ENCODE data around the gene LCN6. TPM values are rescaled to one million over a fixed set of nuclear protein-coding genes. Genes with fewer than 3 reads are reported as not detected.
"Not testable (repeated sequence)": the region's sequence is repeated elsewhere in the genome, so short reads cannot be mapped to it uniquely, and the experiment has no call there.

Gene LCN6
- total RNA-seq, 1 experiment from 2014 or later: not detected

DNA sequence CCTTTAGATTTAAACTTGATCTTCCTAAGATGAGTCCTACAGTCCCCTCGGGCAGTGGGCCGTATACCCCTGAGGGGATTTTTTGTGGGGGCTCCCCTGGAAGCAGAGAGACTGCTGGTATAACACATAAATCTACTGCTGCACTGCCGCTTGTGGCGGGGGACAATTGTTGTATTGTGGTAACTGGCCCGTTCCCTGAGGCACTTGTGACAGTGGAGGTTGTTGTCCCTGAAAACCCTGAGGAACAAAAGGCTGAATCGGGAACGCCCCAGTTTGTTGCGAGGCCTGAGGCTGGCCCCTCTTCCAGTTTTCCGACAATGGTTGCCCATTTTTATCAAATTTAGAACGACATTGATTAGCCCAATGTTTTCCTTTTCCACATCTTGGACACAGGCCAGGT lies 38.1 kb upstream of the LCN6 start (continued):
- TF ChIP-seq, protein P1, sequence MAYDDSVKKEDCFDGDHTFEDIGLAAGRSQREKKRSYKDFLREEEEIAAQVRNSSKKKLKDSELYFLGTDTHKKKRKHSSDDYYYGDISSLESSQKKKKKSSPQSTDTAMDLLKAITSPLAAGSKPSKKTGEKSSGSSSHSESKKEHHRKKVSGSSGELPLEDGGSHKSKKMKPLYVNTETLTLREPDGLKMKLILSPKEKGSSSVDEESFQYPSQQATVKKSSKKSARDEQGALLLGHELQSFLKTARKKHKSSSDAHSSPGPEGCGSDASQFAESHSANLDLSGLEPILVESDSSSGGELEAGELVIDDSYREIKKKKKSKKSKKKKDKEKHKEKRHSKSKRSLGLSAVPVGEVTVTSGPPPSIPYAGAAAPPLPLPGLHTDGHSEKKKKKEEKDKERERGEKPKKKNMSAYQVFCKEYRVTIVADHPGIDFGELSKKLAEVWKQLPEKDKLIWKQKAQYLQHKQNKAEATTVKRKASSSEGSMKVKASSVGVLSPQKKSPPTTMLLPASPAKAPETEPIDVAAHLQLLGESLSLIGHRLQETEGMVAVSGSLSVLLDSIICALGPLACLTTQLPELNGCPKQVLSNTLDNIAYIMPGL (CRISPR knock-in tag; IDR thresholded peaks at IDR 0.05): no peak
- TF ChIP-seq ZNF219 (CRISPR knock-in tag; IDR thresholded peaks at IDR 0.05; ENCODE audit: borderline replicate concordance): no peak
- TF ChIP-seq, protein P2, sequence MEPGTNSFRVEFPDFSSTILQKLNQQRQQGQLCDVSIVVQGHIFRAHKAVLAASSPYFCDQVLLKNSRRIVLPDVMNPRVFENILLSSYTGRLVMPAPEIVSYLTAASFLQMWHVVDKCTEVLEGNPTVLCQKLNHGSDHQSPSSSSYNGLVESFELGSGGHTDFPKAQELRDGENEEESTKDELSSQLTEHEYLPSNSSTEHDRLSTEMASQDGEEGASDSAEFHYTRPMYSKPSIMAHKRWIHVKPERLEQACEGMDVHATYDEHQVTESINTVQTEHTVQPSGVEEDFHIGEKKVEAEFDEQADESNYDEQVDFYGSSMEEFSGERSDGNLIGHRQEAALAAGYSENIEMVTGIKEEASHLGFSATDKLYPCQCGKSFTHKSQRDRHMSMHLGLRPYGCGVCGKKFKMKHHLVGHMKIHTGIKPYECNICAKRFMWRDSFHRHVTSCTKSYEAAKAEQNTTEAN (CRISPR knock-in tag; IDR thresholded peaks at IDR 0.05): no peak
- no peak for TF ChIP-seq FOXK1 (CRISPR knock-in tag; IDR thresholded peaks at IDR 0.05)

DNA sequence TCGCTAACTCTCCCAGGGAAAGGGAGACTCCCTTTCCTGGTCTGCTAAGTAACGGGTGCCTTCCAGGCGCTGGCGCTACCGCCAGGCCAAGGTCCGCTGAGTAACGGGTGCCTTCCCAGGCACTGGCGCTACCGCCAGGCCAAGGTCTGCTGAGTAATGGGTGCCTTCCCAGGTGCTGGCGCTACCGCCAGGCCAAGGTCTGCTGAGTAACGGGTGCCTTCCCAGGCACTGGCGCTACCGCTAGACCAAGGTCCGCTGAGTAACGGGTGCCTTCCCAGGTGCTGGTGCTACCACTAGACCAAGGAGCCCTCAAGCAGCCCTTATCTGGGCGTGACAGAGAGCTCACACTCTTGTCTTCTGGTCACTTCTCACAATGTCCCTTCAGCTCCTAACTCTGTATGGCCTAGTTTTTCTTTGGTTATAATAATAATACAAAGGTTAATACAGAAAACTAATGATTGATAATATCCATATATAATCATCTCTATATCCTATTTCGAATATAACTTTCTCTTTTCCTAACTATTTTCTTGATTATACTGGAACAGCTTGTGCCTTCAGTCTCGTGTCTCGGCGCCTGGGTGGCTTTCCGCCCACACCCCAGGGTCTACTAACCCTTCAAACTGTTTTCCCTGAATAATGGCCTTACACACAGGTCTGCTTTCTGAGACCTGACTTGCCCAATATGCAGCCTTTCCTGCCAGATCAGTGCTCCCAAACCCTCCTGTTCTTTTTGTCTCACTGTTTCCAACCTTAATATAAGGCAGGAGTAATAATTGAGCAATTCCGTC lies 37.4 kb upstream of the LCN6 start:
- H3K9me3 Mint-ChIP-seq; H3K27ac Mint-ChIP-seq; ATAC-seq; H3K36me3 Mint-ChIP-seq; DNase-seq (ENCODE audit: low spot score); POLR2A ChIA-PET; H3K4me1 Mint-ChIP-seq; H3K4me3 Mint-ChIP-seq: not testable (repeated sequence)
- peaks cover 15% of the 10 kb centered on the region for H3K27me3 Mint-ChIP-seq (ENCODE audit: low read depth)
- CTCF ChIA-PET: interaction anchor here (0.7 to 1.4 kb wide), 4 partner anchors 8 to 244 kb away, joined by 3 to 5 read pairs (median 4); no protein-coding TSS in a partner anchor

DNA sequence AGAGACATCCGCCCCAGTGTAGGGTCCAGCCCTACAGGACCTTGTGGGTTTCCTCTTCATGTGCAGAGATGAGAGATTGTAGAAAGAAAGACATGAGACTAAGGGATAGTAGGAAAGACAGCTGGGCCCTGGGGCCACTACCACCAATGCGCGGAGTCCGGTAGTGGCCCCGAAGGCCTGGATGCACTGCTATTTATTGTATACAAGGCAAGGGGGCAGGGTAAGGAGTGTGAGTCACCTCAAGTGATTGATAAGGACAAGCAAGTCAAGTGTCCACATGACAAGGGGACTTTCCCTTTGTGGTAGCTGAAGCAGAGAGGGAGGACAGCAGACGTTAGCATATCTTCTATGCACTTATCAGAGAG lies 36.7 kb upstream of the LCN6 start:
- CTCF ChIA-PET: interaction anchor here (1.3 kb wide), 1 partner anchor 63 kb away, joined by 4 read pairs; no protein-coding TSS in a partner anchor
- POLR2A ChIA-PET: no interaction called here
- Mint-ChIP-seq H3K27me3 (ENCODE audit: low read depth) (peaks cover 23% of the 10 kb centered on the region), H3K9me3 (no peaks in the 10 kb centered on the region), H3K4me1 (peaks cover 5% of the 10 kb centered on the region; the same call in 1 of the 2 replicates), H3K27ac (no peak overlapping the region), H3K36me3 (no peaks in the 10 kb centered on the region), H3K4me3 (no peak overlapping the region)
- TF ChIP-seq, protein P3, sequence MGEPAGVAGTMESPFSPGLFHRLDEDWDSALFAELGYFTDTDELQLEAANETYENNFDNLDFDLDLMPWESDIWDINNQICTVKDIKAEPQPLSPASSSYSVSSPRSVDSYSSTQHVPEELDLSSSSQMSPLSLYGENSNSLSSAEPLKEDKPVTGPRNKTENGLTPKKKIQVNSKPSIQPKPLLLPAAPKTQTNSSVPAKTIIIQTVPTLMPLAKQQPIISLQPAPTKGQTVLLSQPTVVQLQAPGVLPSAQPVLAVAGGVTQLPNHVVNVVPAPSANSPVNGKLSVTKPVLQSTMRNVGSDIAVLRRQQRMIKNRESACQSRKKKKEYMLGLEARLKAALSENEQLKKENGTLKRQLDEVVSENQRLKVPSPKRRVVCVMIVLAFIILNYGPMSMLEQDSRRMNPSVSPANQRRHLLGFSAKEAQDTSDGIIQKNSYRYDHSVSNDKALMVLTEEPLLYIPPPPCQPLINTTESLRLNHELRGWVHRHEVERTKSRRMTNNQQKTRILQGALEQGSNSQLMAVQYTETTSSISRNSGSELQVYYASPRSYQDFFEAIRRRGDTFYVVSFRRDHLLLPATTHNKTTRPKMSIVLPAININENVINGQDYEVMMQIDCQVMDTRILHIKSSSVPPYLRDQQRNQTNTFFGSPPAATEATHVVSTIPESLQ (CRISPR knock-in tag; IDR thresholded peaks at IDR 0.05): no peak
- no peak for TF ChIP-seq CREB1 (CRISPR knock-in tag; IDR thresholded peaks at IDR 0.05)
- TF ChIP-seq ZNF232 (CRISPR knock-in tag; IDR thresholded peaks at IDR 0.05): no peak
- no peak for TF ChIP-seq JUN (CRISPR knock-in tag; IDR thresholded peaks at IDR 0.05)
- no peak for TF ChIP-seq NFATC4 (CRISPR knock-in tag; IDR thresholded peaks at IDR 0.05)
- no peak for TF ChIP-seq TEAD1 (CRISPR knock-in tag; IDR thresholded peaks at IDR 0.05)
- no peak for TF ChIP-seq GRHL2 (CRISPR knock-in tag; IDR thresholded peaks at IDR 0.05; ENCODE audit: insufficient replicate concordance, severe bottlenecking)
- TF ChIP-seq IRF2 (CRISPR knock-in tag; IDR thresholded peaks at IDR 0.05; ENCODE audit: borderline replicate concordance, low read depth): no peak
- no peak for TF ChIP-seq ESRRA (CRISPR knock-in tag; IDR thresholded peaks at IDR 0.05; ENCODE audit: borderline replicate concordance)
- no peak for DNase-seq (ENCODE audit: low spot score)
- no peak for ATAC-seq

DNA sequence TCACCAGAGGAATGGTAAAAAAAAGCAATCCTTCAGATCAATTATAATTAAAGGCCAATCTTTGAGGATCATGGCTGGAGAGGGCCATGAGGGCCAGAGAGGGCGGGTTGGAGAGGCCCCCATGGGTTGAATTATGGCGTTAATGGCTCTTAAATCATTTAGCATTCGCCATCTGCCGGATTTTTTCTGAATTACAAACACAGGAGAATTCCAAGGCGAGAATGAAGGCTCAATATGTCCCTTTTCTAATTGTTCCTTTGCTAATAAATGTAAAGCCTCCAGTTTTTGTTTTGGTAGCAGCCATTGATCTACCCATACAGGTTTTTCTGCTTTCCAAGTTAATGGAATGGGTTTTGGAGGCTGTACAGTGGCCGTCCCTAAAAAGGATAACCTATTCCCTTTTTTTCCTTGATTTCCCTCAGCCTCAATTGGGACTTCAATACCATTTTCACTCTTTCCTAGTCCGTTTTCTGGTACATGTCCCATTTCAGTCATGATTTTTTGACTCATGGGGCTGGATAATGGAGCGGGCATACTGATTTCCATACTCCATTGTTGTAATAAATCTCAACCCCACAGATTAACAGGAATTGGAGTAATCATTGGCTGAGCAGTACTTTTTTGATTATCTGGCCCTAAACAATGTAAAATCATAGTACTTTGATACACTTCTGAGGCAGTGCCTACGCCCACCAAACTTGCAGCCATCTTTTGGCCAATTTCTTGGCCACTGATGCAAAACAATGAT lies 36.1 kb upstream of the LCN6 start:
- H3K4me1 Mint-ChIP-seq: peaks cover 5% of the 10 kb centered on the region; the same call in 1 of the 2 replicates
- TF ChIP-seq, protein P4, sequence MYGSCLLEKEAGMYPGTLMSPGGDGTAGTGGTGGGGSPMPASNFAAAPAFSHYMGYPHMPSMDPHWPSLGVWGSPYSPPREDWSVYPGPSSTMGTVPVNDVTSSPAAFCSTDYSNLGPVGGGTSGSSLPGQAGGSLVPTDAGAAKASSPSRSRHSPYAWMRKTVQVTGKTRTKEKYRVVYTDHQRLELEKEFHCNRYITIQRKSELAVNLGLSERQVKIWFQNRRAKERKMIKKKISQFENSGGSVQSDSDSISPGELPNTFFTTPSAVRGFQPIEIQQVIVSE (CRISPR knock-in tag; IDR thresholded peaks at IDR 0.05; ENCODE audit: borderline replicate concordance): no peak
- TF ChIP-seq SOX15 (CRISPR knock-in tag; IDR thresholded peaks at IDR 0.05) (no peak), NFE2L1 (CRISPR knock-in tag; IDR thresholded peaks at IDR 0.05) (no peak), GABPB1 (CRISPR knock-in tag; IDR thresholded peaks at IDR 0.05) (no peak)
- TF ChIP-seq, protein P5, sequence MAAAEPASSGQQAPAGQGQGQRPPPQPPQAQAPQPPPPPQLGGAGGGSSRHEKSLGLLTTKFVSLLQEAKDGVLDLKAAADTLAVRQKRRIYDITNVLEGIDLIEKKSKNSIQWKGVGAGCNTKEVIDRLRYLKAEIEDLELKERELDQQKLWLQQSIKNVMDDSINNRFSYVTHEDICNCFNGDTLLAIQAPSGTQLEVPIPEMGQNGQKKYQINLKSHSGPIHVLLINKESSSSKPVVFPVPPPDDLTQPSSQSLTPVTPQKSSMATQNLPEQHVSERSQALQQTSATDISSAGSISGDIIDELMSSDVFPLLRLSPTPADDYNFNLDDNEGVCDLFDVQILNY (CRISPR knock-in tag; IDR thresholded peaks at IDR 0.05): no peak
- TF ChIP-seq, protein P1 (CRISPR knock-in tag; IDR thresholded peaks at IDR 0.05): no peak
- TF ChIP-seq, protein P6, sequence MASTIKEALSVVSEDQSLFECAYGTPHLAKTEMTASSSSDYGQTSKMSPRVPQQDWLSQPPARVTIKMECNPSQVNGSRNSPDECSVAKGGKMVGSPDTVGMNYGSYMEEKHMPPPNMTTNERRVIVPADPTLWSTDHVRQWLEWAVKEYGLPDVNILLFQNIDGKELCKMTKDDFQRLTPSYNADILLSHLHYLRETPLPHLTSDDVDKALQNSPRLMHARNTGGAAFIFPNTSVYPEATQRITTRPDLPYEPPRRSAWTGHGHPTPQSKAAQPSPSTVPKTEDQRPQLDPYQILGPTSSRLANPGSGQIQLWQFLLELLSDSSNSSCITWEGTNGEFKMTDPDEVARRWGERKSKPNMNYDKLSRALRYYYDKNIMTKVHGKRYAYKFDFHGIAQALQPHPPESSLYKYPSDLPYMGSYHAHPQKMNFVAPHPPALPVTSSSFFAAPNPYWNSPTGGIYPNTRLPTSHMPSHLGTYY (CRISPR knock-in tag; IDR thresholded peaks at IDR 0.05): no peak
- peaks cover 28% of the 10 kb centered on the region for H3K27me3 Mint-ChIP-seq (ENCODE audit: low read depth)
- H3K27ac Mint-ChIP-seq: no peak overlapping the region
- no peaks in the 10 kb centered on the region for H3K36me3 Mint-ChIP-seq
- DNase-seq (ENCODE audit: low spot score): no peak
- ChIA-PET CTCF (interaction anchor here (1.1 to 1.3 kb wide), 2 partner anchors 21 to 64 kb away, joined by 3 to 4 read pairs; no protein-coding TSS in a partner anchor), POLR2A (no interaction called here)
- H3K9me3 Mint-ChIP-seq: peaks cover under 1% of the 10 kb centered on the region
- no peak overlapping the region for H3K4me3 Mint-ChIP-seq
- ATAC-seq: no peak

Data from WTC11 (cell line).